ENCODE data around the gene ACACA.

The ACACA gene

DNA sequence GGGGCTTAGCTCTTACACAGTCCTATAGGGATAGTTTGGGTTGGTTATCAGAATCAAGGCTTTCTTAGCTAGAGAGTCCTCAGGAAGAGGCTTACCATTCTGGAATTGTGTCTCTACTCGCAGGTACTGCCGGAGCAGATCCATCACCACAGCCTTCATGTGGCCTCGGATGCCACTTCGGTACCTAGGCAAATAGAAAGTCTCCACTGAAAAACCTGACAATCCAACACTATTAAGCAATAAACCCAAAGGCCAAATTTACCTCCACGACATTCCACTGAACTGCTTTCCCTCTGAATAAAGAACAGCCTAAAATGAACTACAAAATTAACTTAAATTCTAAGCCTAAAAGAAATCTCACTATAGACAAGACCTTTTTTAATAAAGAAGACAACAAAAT is 166.3 kb downstream of the ACACA start:
- ATAC-seq, result no peak
- TF ChIP-seq ZNF8 (CRISPR knock-in tag; IDR thresholded peaks at IDR 0.05), result no peak
- TF ChIP-seq, protein P1, sequence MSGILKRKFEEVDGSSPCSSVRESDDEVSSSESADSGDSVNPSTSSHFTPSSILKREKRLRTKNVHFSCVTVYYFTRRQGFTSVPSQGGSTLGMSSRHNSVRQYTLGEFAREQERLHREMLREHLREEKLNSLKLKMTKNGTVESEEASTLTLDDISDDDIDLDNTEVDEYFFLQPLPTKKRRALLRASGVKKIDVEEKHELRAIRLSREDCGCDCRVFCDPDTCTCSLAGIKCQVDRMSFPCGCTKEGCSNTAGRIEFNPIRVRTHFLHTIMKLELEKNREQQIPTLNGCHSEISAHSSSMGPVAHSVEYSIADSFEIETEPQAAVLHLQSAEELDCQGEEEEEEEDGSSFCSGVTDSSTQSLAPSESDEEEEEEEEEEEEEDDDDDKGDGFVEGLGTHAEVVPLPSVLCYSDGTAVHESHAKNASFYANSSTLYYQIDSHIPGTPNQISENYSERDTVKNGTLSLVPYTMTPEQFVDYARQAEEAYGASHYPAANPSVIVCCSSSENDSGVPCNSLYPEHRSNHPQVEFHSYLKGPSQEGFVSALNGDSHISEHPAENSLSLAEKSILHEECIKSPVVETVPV (CRISPR knock-in tag; IDR thresholded peaks at IDR 0.05), result no peak
- TF ChIP-seq ZNF565 (CRISPR knock-in tag; conservative IDR thresholded peaks at IDR 0.05; ENCODE audit: low read depth), result no peak
- no peak for TF ChIP-seq ARNTL (CRISPR knock-in tag; IDR thresholded peaks at IDR 0.05; ENCODE audit: borderline replicate concordance, low read depth)
- no peak for TF ChIP-seq ZFP30 (CRISPR knock-in tag; IDR thresholded peaks at IDR 0.05)
- no peak for TF ChIP-seq TOX (CRISPR knock-in tag; IDR thresholded peaks at IDR 0.05; ENCODE audit: borderline replicate concordance)
- no peak for TF ChIP-seq ISL1 (CRISPR knock-in tag; IDR thresholded peaks at IDR 0.05)
- TF ChIP-seq GLIS3 (CRISPR knock-in tag; IDR thresholded peaks at IDR 0.05), result no peak
- no peak for TF ChIP-seq ESRRG (CRISPR knock-in tag; IDR thresholded peaks at IDR 0.05)
- TF ChIP-seq, protein P2, sequence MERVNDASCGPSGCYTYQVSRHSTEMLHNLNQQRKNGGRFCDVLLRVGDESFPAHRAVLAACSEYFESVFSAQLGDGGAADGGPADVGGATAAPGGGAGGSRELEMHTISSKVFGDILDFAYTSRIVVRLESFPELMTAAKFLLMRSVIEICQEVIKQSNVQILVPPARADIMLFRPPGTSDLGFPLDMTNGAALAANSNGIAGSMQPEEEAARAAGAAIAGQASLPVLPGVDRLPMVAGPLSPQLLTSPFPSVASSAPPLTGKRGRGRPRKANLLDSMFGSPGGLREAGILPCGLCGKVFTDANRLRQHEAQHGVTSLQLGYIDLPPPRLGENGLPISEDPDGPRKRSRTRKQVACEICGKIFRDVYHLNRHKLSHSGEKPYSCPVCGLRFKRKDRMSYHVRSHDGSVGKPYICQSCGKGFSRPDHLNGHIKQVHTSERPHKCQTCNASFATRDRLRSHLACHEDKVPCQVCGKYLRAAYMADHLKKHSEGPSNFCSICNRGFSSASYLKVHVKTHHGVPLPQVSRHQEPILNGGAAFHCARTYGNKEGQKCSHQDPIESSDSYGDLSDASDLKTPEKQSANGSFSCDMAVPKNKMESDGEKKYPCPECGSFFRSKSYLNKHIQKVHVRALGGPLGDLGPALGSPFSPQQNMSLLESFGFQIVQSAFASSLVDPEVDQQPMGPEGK (CRISPR knock-in tag; IDR thresholded peaks at IDR 0.05; ENCODE audit: borderline replicate concordance), result no peak

DNA sequence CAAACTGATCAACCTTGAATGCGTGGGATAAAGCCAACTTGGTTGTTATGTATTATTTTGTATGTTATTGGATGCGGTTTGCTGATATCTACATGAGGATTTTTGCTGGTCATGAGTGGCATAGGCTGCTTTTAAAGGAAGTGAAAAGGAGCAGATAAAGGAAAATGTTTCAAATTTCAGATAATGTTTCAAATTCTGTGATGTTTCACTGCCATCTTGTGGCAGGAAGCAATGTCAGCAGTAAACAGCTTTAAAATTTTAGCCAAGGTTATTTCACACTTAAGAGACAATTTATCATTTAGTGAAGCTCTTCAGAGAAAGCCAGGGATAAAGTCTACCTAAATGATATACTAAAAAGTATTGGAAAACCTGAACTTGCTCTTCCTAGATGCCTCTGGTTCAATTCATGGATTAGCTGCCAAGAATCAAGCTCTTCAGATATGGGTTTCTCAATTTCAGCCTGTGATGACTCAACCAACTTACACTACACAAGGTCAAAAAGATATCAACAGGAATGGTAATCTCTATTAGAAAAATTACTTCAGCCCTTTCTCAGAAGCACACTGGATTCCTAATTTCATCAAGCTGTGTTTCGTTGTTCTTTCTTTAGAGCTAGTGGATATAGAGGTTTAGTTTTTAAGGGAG is 166.8 kb downstream of the ACACA start:
- ATAC-seq, result peak; percentile 54
- TF ChIP-seq TOX (CRISPR knock-in tag; IDR thresholded peaks at IDR 0.05; ENCODE audit: borderline replicate concordance), result no peak
- TF ChIP-seq ZNF8 (CRISPR knock-in tag; IDR thresholded peaks at IDR 0.05), result no peak
- no peak for TF ChIP-seq CSDC2 (CRISPR knock-in tag; IDR thresholded peaks at IDR 0.05)
- TF ChIP-seq, protein P1 (CRISPR knock-in tag; IDR thresholded peaks at IDR 0.05), result no peak
- TF ChIP-seq, protein P3, sequence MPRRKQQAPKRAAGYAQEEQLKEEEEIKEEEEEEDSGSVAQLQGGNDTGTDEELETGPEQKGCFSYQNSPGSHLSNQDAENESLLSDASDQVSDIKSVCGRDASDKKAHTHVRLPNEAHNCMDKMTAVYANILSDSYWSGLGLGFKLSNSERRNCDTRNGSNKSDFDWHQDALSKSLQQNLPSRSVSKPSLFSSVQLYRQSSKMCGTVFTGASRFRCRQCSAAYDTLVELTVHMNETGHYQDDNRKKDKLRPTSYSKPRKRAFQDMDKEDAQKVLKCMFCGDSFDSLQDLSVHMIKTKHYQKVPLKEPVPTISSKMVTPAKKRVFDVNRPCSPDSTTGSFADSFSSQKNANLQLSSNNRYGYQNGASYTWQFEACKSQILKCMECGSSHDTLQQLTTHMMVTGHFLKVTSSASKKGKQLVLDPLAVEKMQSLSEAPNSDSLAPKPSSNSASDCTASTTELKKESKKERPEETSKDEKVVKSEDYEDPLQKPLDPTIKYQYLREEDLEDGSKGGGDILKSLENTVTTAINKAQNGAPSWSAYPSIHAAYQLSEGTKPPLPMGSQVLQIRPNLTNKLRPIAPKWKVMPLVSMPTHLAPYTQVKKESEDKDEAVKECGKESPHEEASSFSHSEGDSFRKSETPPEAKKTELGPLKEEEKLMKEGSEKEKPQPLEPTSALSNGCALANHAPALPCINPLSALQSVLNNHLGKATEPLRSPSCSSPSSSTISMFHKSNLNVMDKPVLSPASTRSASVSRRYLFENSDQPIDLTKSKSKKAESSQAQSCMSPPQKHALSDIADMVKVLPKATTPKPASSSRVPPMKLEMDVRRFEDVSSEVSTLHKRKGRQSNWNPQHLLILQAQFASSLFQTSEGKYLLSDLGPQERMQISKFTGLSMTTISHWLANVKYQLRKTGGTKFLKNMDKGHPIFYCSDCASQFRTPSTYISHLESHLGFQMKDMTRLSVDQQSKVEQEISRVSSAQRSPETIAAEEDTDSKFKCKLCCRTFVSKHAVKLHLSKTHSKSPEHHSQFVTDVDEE (CRISPR knock-in tag; IDR thresholded peaks at IDR 0.05), result no peak
- no peak for TF ChIP-seq SNAI2 (CRISPR knock-in tag; IDR thresholded peaks at IDR 0.05)
- TF ChIP-seq, protein P4, sequence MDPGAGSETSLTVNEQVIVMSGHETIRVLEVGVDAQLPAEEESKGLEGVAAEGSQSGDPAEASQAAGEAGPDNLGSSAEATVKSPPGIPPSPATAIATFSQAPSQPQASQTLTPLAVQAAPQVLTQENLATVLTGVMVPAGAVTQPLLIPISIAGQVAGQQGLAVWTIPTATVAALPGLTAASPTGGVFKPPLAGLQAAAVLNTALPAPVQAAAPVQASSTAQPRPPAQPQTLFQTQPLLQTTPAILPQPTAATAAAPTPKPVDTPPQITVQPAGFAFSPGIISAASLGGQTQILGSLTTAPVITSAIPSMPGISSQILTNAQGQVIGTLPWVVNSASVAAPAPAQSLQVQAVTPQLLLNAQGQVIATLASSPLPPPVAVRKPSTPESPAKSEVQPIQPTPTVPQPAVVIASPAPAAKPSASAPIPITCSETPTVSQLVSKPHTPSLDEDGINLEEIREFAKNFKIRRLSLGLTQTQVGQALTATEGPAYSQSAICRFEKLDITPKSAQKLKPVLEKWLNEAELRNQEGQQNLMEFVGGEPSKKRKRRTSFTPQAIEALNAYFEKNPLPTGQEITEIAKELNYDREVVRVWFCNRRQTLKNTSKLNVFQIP (CRISPR knock-in tag; IDR thresholded peaks at IDR 0.05; ENCODE audit: borderline replicate concordance, low read depth), result no peak

DNA sequence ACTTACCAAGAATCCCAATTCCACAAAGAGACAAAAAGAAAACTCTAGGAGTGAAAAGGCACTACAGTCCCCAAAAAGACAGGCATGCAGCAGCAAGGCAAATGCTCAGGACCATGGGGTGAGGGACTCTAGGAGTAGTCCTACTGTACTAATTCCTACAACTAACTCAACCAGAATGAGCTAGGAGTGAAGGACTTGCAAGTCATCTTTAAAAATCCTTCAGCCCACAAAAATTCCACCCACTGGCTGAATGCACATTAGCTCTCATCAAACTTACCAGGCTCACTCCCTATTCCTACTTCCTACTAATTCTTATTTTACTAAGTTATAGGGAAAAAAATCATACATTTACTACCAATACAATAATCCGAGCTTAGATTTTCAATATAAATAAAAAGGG is 172.5 kb downstream of the ACACA start:
- no peak for ATAC-seq
- TF ChIP-seq OSR1 (CRISPR knock-in tag; IDR thresholded peaks at IDR 0.05) (no peak), ARNTL (CRISPR knock-in tag; IDR thresholded peaks at IDR 0.05; ENCODE audit: borderline replicate concordance, low read depth) (no peak), ESRRG (CRISPR knock-in tag; IDR thresholded peaks at IDR 0.05) (no peak), CSDC2 (CRISPR knock-in tag; IDR thresholded peaks at IDR 0.05) (no peak), BACH2 (CRISPR knock-in tag; IDR thresholded peaks at IDR 0.05; ENCODE audit: borderline replicate concordance) (no peak), GLIS3 (CRISPR knock-in tag; IDR thresholded peaks at IDR 0.05) (no peak), PPARA (CRISPR knock-in tag; IDR thresholded peaks at IDR 0.05; ENCODE audit: borderline replicate concordance) (no peak), TOX (CRISPR knock-in tag; IDR thresholded peaks at IDR 0.05; ENCODE audit: borderline replicate concordance) (no peak), RARB (CRISPR knock-in tag; IDR thresholded peaks at IDR 0.05) (no peak), SNAI2 (CRISPR knock-in tag; IDR thresholded peaks at IDR 0.05) (no peak), ZNF8 (CRISPR knock-in tag; IDR thresholded peaks at IDR 0.05) (no peak), ZNF70 (CRISPR knock-in tag; IDR thresholded peaks at IDR 0.05) (no peak)
- TF ChIP-seq, protein P4 (CRISPR knock-in tag; IDR thresholded peaks at IDR 0.05; ENCODE audit: borderline replicate concordance, low read depth), result no peak
- TF ChIP-seq, protein P5, sequence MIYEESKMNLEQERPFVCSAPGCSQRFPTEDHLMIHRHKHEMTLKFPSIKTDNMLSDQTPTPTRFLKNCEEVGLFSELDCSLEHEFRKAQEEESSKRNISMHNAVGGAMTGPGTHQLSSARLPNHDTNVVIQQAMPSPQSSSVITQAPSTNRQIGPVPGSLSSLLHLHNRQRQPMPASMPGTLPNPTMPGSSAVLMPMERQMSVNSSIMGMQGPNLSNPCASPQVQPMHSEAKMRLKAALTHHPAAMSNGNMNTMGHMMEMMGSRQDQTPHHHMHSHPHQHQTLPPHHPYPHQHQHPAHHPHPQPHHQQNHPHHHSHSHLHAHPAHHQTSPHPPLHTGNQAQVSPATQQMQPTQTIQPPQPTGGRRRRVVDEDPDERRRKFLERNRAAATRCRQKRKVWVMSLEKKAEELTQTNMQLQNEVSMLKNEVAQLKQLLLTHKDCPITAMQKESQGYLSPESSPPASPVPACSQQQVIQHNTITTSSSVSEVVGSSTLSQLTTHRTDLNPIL (CRISPR knock-in tag; IDR thresholded peaks at IDR 0.05; ENCODE audit: low read depth), result no peak
- TF ChIP-seq, protein P3 (CRISPR knock-in tag; IDR thresholded peaks at IDR 0.05), result no peak
